ENCODE data around the gene H2AZ2. TPM values are rescaled to one million over a fixed set of nuclear protein-coding genes. Genes with fewer than 3 reads are reported as not detected.
A peak's percentile ranks its signal among the peaks of the same experiment; 100 is the strongest.

H2AZ2 gene
- total and polyA plus RNA-seq, 2 donors (not counting 1 experiment from before 2014, with no cell fraction given) = 55.3 to 129 TPM

DNA sequence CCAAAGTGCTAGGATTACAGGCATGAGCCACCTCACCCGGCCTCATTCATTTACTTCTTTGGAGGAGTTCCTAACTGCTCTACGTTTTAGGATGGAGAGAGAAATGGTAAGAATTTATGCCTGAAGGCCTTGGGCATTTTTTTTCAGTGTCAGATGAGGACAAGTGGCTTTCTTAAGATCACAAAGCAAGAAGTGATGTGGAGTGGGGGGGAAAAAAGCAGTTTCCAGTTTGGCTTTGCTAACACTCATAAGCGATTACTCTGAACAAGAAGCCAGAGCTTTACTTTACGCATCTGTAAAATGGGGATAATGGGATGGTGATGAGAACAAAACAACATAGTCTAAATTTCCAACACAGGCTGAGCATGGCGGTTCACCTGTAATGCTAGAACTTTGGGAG lies 54.0 kb downstream of the H2AZ2 start:
- Histone ChIP-seq H3K36me3 (replicated peaks in 1 of 2; ENCODE audit: control extremely low read depth in 1 of 2, control insufficient read depth in 1 of 2, extremely low read depth in 1 of 2, insufficient read depth in 2 of 2, low read length in 1 of 2) (peaks cover 3 to 9% of the 10 kb centered on the region in 2 experiments), H3K4me1 (ENCODE audit: control insufficient read depth in 2 of 2, insufficient read depth in 2 of 2, low read length in 2 of 2) (peaks cover 13 to 22% of the 10 kb centered on the region in 2 donors), H3K27me3 (replicated peaks in 1 of 4; ENCODE audit: control extremely low read depth in 1 of 4, control insufficient read depth in 3 of 4, insufficient read depth in 4 of 4, low read length in 3 of 4) (no peaks in the 10 kb centered on the region), H3K27ac (ENCODE audit: low read length in 2 of 2) (no peak overlapping the region), H4K20me1 (ENCODE audit: control insufficient read depth, insufficient read depth, low read length, poor library complexity, severe bottlenecking) (peaks cover 13% of the 10 kb centered on the region), H2AFZ (ENCODE audit: insufficient read depth, low read depth, low read length, poor library complexity, severe bottlenecking) (no peak overlapping the region), H3K9me3 (ENCODE audit: control extremely low read depth in 1 of 3, control insufficient read depth in 2 of 3, insufficient read depth in 1 of 3, low read length in 2 of 3) (no peaks in the 10 kb centered on the region), H3K9ac (ENCODE audit: low read length) (no peak overlapping the region), H3K79me2 (ENCODE audit: control insufficient read depth, insufficient read depth, low read length) (peaks cover 25% of the 10 kb centered on the region), H3K4me3 (ENCODE audit: control extremely low read depth in 1 of 5, extremely low read depth in 1 of 5, insufficient read depth in 1 of 5, low read depth in 2 of 5, low read length in 4 of 5) (no peak overlapping the region), H3K4me2 (replicated peaks; ENCODE audit: low read depth, low read length, poor library complexity, severe bottlenecking) (no peak overlapping the region)
- 100% methylated on average over 2 of the region's 5 CpGs for WGBS (ENCODE audit: insufficient coverage)
- intact Hi-C loops (cut with micrococcal nuclease) = no loop called here
- Mint-ChIP-seq H3K4me1 (peaks cover 27% of the 10 kb centered on the region), H3K9me3 (ENCODE audit: insufficient read depth) (no peaks in the 10 kb centered on the region), H3K27me3 (no peaks in the 10 kb centered on the region), H3K27ac (peak overlapping the region; percentile 41), H3K4me3 (no peak overlapping the region)
- CTCF ChIA-PET = no interaction called here
- DNase-seq = no peak
- ATAC-seq (ENCODE audit: low read depth) = no peak
- TF ChIP-seq, protein P1, sequence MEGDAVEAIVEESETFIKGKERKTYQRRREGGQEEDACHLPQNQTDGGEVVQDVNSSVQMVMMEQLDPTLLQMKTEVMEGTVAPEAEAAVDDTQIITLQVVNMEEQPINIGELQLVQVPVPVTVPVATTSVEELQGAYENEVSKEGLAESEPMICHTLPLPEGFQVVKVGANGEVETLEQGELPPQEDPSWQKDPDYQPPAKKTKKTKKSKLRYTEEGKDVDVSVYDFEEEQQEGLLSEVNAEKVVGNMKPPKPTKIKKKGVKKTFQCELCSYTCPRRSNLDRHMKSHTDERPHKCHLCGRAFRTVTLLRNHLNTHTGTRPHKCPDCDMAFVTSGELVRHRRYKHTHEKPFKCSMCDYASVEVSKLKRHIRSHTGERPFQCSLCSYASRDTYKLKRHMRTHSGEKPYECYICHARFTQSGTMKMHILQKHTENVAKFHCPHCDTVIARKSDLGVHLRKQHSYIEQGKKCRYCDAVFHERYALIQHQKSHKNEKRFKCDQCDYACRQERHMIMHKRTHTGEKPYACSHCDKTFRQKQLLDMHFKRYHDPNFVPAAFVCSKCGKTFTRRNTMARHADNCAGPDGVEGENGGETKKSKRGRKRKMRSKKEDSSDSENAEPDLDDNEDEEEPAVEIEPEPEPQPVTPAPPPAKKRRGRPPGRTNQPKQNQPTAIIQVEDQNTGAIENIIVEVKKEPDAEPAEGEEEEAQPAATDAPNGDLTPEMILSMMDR (IDR thresholded peaks at IDR 0.05) = no peak
- TF ChIP-seq EZH2 (IDR thresholded peaks at IDR 0.05; ENCODE audit: borderline replicate concordance, insufficient read depth, low read depth, low read length, poor library complexity, severe bottlenecking) = no peak
- POLR2A ChIA-PET = no interaction called here

DNA sequence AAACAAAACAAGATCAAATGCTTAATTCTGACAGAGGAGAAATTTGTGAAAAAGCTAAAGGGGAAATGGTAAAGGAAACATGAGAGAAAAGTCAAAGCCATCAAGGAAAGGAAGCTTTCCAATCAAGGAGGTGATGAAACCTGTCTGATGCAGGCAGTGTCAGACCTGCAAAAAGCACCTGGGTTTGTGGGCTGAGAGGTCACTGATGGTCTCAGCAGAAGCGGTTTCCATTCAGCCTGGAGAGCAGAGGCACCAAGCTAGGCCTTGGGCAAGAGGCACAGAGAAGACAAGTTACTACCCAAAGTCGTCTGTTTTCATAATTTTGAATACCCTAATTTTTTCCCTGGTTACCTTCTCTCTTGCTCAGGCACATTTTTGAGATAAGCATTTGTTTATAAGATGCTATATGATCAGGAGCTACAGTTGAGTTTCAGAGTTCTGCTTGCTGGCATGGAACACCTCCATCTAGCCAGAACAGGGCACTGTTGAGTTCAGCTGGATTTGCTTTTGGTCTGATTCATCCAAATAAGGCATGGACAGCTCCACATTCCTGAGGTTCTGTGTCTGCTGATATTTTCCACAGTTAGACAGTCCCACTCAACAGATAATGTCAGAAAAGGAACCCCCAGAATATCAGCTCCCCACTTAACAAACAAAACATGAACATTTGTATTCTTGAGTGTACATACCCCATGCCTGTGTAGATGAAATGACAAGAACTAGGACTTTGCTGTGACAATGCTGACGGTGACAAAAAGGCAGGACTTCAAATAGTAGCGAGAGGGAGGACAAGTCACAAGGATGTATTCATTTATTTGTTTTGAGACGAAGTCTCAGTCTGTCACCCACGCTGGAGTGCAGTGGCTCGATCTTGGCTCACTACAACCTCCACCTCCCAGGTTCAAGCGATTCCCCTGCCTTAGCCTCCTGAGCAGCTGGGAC lies 56.3 kb downstream of the H2AZ2 start:
- intact Hi-C loops (cut with micrococcal nuclease) = no loop called here
- 100% methylated on average over 2 of the region's 8 CpGs for WGBS (ENCODE audit: insufficient coverage)

More for the DNA sequence above, 56.3 kb downstream of the H2AZ2 start:
- Histone ChIP-seq H3K4me2 (replicated peaks; ENCODE audit: low read depth, low read length, poor library complexity, severe bottlenecking) (no peak overlapping the region), H3K27ac (ENCODE audit: low read length in 2 of 2) (no peak overlapping the region), H3K79me2 (ENCODE audit: control insufficient read depth, insufficient read depth, low read length) (peaks cover under 1% of the 10 kb centered on the region), H3K9me3 (ENCODE audit: control extremely low read depth in 1 of 3, control insufficient read depth in 2 of 3, insufficient read depth in 1 of 3, low read length in 2 of 3) (no peaks in the 10 kb centered on the region), H3K36me3 (replicated peaks in 1 of 2; ENCODE audit: control extremely low read depth in 1 of 2, control insufficient read depth in 1 of 2, extremely low read depth in 1 of 2, insufficient read depth in 2 of 2, low read length in 1 of 2) (no peaks in the 10 kb centered on the region), H3K4me3 (ENCODE audit: control extremely low read depth in 1 of 5, extremely low read depth in 1 of 5, insufficient read depth in 1 of 5, low read depth in 2 of 5, low read length in 4 of 5) (no peak overlapping the region), H3K4me1 (ENCODE audit: control insufficient read depth in 2 of 2, insufficient read depth in 2 of 2, low read length in 2 of 2) (peaks cover 9 to 19% of the 10 kb centered on the region in 2 donors), H3K9ac (ENCODE audit: low read length) (no peak overlapping the region), H3K27me3 (replicated peaks in 1 of 4; ENCODE audit: control extremely low read depth in 1 of 4, control insufficient read depth in 3 of 4, insufficient read depth in 4 of 4, low read length in 3 of 4) (no peaks in the 10 kb centered on the region), H4K20me1 (ENCODE audit: control insufficient read depth, insufficient read depth, low read length, poor library complexity, severe bottlenecking) (no peaks in the 10 kb centered on the region), H2AFZ (ENCODE audit: insufficient read depth, low read depth, low read length, poor library complexity, severe bottlenecking) (no peak overlapping the region)
- POLR2A ChIA-PET = no interaction called here
- TF ChIP-seq EZH2 (IDR thresholded peaks at IDR 0.05; ENCODE audit: borderline replicate concordance, insufficient read depth, low read depth, low read length, poor library complexity, severe bottlenecking) = no peak
- Mint-ChIP-seq H3K4me1 (peaks cover 23% of the 10 kb centered on the region), H3K4me3 (no peak overlapping the region), H3K27ac (no peak overlapping the region), H3K27me3 (no peaks in the 10 kb centered on the region), H3K9me3 (ENCODE audit: insufficient read depth) (no peaks in the 10 kb centered on the region)
- CTCF ChIA-PET = interaction anchor here (0.6 kb wide), 1 partner anchor 52 kb away, joined by 3 read pairs; no protein-coding TSS in a partner anchor
- ATAC-seq (ENCODE audit: low read depth) = no peak
- DNase-seq = no peak

Measured in B cell (primary cell).